ENCODE results near the gene LDLRAD3.

GRCh38 chr11:36057379-36058042 lies 113.6 kb downstream of the LDLRAD3 start:
- no peak for TF ChIP-seq EP300 (IDR thresholded peaks at IDR 0.05)
- TF ChIP-seq POLR2A (IDR thresholded peaks at IDR 0.05), result no peak

Data from ovary (tissue), 1 donor.